Astrocyte of the hippocampus (primary cell): Measurements from ENCODE around the gene SLFNL1.
A peak's percentile ranks its signal among the peaks of the same experiment; 100 is the strongest.

Experiments used
- DNase-seq: peaks from one replicate; pipeline ENCODE4 v3.0.0; 2011; ENCODE audit warnings: low read depth, low spot score

SLFNL1 gene

DNA sequence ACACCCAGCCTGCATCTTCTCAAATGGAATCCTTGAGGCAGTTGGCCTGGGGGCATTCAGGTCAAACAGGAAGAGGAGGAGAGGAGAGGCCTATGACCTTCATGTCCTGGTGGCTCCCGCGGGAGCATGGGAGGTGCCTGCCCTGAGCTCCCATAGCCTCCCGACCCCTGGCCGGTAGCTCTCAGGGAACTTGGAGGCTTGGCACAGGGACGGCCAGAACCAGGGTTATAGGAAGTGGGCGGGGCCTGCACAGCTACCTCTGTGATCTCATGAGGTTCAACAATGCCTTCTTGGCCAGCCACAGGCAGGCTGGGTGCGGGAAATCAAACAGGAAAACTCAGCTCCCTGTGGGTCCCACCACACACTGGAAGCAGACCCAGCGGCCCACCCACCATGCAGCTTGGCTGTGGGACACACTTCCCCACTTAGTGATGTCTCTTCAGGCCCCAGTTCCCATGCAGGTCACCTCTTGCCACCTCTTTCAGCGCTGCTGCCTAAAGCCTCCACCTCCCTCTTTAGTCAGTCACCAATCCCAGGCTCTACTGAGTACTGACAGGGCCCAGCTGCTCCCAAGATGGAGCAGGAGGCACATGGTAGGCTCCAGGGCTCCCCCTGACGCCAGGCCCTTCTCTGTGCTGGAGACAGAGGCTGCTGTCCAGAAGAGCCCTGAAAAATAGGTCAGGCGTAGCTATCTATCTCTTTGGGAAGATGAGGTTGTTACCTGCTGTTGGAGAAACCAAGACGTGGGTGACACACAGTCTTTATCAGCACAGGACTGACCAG lies at the start of gene SLFNL1:
Gene SLFNL1, minus strand, starts transcription at position 200 of the 783 bp plus-strand sequence. CDS start 1,065 bp downstream, outside the sequence.
- DNase-seq = no peak

DNA sequence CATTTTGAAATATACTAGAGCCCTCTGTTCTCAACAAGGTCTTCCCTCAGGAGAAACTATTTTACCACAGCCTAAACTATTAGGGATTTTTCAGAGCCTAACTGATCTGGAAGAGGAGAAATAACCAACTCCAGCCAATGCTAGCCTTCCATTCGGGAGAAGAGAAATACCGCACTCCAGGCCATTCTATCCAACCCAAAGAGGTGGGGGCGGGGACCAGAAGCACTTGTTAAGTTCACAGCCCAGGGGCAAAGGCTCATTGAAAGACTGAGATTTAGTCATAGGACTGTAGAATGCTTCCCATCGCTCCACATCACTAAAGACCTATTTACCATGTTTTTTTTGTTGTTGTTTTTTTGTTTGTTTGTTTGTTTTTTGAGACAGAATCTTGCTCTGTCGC lies 35.4 kb upstream of the SLFNL1 start:
- no peak for DNase-seq

DNA sequence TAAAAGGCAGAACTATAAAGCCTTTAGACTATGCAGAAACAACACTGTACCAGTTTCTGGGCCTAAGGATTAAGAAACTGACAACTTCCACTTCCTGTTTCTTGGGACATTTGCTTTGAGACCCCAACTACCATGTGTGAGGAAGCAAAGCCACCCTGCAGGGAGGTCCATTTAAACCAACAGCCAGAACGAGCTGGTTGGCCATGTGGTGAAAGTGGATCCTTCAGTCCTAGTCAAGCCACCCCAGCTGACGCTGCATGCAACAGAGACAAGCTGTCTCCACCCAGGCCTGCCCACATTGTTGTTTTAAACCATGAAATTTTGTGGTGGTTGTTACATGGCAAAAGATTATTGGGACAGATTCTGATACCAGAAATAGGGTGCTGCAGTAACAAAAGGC lies 31.8 kb upstream of the SLFNL1 start:
- no peak for DNase-seq

DNA sequence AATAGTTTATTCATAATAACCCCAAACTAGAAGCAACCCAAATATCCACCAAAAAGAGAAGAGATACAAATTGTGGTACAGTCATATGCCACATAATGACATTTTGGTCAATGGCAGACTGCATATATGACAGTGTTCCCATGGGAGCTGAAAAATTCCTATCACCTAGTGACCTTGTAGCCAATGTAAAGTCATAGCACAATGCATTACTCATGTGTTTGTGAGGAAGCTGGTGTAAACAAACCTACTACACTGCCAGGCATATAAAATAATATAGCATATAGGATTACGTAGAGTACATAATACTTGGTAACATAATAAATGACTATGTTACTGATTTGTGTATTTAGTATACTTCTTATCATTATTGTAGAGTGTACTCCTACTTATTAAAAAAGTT lies 29.5 kb upstream of the SLFNL1 start:
- no peak for DNase-seq

DNA sequence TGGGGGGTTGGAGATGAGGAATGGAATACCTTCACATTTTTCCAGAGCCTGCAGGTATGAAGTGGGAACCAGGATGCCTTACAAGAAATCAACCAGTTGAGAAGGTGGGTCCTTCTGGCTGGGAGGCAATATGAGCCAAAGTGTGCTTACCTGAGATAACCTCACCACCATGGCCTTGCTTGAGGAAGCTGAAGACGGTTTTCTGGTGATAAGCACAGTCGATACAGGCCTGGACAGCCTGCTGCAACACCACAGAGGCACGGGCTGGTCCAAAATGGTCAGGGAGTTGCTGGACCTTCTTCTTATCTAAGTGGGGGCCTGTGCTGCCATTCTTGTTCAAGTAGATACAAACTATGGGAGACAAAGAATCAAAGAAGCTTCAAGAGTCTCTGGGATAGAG lies 27.0 kb upstream of the SLFNL1 start:
- no peak for DNase-seq

DNA sequence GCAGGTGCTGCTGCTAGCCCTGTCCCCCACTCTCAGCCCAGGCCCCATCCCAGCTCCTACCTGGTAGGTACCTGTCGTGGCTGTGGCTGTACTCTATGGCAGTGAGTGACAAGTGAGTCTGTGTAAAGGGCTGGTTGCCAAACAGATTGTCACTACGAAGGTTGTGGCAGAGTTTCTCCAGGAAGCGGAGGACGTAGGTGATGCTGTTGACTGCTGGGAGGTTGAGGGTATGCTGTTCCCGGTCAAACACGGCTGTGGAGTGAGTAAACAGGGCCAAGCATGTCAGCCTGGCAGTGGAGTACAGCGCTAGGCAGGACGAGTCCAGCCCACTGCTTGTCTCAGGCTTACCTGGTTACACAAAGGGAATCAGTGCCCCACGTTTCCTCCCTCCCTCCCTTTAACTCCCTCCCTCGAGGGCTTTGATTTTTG lies 24.8 kb upstream of the SLFNL1 start:
- no peak for DNase-seq

DNA sequence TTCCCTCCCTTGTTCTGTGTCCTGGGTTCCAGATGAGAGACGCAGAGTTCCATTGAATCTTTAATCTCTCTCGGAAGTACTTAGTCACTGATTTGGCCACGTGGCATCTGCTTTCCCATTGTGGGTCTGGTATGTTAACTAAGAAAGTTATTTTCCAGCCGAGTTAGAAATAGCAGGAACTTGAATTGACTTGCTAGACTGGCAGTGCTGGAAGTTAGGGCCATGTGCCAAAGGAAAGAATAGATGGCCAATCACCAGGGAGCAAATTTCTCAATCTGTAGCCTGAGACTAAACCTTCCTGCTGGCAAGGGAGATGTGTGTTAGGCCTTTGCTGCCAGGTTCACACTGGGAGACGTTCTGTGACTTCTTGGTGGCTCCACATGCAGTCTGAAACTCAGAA lies 24.2 kb upstream of the SLFNL1 start:
- DNase-seq = peak; percentile 91

DNA sequence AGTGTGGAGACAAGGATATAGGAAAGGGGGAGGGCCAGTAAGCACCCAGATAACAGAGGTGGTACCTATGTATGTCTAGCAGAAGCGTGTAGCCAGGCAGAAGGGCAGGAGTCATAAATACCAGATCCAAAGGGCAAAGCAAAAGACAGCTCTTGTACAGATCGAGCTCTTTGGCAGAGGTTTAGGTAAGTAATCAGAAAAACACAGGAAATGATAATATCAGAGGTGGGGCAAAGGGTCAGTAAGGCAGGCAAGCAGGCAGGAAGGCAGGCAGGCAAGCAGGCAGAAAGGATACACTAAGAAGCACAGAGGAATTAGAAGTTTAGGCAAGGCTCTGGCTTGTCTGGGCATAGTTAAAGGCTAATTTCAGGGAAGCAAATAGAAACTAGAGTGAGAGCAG lies 22.7 kb upstream of the SLFNL1 start:
- DNase-seq = no peak

DNA sequence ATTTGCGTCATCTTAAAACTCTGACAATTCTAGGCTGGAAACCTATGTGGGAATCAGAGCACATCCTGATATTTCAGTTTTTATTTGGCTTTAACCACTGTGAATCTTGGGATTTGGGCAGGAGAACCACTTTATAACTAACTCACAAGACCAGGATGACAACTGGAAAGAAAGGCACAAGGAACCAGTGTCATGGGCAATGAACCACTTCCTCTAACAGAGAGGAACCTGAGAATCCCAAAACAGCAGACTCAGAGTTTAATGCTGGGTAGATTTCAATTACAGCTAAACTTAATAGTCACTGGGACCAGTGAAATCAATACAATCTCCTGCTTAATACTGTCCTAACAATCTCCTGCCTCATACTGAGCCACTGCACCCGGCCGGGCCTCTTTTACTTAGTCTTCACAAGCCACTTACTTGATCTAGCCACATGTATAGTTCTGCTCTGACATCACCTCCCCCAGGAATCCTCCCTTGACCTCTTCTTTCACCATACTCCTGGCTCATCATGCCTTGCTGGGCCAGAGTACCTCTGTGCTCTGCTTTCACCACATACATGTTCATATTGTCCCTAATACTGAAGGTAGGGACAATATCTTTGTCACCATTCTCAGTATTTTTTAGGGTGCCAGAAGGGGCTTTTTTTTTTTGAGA lies 20.2 kb upstream of the SLFNL1 start:
- no peak for DNase-seq

DNA sequence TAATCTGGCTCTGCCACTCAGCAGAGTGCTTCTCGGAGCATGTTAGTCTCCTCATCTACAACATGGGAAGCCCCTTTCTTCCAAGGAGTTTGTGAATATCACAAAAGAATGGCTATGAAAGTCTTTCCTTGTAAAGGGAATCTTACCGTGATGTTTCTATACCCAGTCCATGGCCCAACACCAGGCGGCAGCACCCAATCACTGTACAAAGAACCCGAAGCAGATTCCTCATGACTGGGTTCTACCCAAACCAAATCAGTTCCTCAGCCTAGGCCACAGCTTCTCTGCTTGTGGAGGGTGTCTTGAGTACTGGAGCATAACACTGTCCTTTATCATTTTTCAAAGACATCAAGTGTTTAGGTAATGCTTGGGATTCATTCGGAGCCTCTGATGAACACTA lies 16.6 kb upstream of the SLFNL1 start:
- DNase-seq = no peak

DNA sequence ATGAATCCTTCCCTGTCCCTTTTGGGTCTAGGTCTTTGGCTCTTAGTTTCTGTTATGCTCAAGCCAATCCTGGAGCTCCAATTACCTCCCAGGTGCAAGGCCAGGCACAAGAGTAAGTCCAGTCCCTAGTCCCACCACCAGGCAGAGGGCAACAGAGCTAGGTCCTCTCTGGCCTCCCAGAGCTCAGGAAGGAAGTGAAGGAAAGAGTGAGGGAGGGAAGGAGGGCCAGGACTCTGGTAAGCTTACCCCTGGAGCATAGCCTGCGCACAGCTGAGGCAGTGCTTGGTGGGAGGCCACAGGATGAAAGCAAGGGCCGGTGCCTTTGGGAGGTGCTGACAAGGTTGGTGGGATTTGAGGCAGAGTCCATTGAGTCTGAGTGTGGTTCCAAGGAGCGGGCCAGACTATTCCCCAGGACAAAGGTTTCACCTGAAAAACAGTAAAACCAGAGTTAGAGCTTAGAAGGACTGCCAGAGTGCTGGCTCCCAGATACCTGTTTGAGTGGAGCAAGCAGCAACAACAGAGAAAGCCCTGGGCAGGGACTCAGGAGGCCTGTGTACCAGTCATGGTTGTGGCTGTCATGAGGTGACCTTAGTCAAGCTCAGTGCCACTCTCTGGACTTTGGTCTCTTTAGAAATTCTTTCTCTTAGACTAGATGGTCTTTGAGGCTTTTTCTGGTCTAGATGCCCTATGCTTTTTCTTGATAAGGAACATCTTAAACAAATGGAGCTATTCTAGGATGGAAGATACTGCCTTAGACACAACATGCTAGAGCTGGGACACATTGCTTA lies 15.8 kb upstream of the SLFNL1 start:
- DNase-seq = no peak

DNA sequence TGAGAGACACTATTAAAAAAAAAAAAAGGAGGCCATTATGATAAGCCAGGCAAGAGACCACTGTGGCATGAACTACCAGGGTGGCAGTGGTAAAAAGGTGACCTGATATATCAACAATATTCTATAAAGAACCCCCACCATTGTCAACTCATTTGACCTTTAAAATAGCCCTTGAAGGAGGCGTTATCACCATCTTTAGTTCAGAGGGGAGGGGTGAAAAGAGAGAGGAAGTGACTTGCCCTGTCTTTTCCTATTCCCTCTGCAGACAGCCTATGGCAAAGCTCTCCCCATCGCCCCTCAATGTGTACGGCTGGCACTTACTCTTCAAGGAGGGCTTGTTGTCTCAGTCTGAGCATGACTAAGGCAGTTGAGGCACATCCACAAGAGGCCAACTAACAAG lies 11.7 kb upstream of the SLFNL1 start:
- DNase-seq = no peak

DNA sequence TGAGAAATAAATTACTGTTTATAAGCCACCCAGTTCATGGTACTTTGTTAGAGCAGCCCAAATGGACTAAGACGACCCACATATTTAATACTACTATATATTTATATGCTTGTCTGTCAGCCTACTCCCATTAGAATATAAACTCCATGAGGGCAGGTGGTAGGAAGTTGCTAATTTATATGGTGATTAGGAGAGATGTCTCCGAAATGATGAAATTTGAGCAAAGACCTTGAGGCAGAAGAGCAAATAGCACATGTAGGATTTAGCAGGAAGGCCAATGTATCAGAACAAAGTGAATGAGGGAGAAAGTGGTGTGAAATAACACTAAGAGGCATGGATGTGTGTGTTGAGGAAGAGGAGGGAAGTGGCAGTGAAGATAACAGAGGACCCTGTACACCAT lies 10.6 kb upstream of the SLFNL1 start:
- DNase-seq = no peak

DNA sequence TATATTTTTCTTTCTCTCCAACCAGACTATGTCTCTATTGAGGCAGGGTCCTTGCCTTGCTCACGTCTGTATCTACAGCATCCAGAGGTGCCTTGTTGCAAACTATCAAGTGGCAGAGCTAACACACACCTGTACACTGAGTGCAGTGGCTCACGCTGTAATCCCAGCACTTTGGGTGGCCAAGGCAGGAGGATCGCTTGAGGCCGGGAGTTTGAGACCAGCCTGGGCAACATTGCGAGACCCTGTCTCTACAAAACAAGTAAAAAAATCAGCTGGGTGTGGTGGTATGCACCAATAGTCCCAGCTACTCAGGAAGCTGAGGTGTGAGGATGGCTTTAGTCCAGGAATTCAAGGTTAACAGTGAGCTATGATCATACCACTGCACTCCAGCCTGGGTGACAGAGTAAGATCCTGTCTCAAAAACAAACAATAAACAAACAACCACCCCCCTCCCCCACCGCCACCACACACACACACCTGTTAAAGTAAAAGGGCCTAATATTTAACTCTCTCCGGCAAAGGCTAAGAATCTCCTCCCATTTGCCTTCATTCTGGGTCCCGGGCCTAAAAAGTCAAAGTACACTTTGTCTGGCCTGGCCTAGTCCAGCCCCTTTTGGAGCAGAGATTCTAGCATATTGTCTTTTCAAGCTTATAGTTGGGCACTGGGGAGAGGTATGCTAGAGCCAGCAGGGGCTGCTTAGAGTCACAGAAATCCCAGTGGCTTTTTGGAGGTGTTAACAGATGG lies 9.5 kb upstream of the SLFNL1 start:
- DNase-seq = no peak

DNA sequence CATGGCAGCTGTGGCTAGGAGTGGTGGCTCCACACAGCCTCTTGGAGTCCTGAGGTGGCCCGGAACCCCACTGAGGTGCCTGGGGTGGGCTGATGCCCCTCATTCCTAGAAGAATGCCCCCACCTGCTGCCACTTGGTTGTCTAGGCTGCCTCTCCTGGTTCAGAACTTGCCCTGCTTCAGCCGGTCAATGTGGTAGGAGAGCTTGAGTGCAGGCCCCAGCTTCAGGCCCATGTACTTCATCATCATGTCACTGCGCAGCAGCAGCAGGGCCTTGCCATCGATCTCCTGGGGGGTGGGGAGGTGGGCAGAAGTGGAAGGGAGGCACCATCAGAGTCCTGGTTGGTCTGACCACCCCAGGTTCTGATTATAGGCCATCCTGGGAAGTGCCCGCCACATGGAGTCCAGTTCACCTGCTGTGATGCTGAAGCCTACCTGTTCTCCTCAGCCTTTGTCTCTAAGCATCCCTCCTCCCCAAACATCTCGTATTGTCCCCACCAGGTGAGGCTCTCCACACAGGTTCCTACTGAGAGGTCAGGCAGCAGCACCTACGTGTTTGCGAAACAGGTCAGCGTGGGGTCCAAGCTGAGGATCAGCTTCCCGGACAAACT lies 6.6 kb upstream of the SLFNL1 start:
- DNase-seq = no peak

DNA sequence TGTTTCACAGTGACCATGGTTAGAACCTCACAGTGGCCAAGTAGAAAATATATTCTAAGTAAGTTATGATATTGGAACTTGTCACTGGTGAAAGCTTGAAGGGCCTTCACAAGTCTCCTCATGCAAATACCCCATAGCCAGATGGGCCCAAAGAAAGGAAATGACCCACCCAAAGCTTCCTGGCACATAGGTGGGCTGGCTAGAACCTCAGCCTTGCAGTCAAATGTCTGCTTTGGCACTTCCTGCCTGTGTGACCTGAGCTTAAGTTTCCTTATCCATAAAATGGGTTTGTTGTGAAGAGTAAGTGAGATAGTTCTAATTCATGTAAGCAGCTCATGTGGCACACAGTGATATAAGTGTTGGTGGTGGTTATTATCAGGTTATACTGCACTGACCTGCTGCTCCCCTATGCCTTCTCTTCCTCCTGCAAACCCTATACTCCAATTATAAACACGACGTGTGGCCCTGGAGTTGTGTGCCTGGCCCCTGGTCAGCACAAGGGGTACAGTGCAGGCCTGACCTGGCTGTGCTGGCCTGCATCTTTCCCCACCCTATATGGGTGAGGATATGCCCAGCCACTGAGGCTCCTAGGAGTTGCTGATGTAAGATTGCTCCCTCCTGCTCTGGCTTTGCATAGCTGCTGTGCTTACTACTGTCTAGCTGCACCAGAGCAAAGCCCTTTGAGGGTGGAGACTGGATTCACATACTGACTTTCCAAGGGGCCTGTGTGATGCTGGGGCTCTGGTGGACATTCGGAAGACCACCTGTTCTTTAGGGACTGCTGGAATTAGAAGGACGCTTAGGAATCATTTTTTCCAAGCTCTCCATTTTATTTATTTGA lies 4.7 kb upstream of the SLFNL1 start:
- DNase-seq = no peak

DNA sequence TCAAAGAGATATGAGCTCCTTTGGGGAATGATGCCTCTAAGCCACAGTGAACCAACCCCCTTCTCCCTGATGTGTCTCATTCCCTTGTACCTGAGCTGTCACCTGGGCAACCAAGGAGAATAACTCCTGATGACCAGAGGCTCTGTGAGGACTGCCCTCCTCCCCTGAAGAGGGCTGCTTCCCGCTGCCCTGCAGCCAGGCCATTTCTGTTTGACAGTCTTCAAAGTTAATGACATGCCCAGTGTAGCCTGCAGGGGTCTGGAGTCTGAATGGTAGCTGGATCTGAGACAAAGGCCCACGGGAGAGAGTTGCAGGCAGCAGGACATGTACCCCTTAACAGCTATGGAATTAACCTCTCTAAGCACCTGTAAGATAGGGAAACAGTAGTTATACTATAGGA lies 3.4 kb upstream of the SLFNL1 start:
- DNase-seq = no peak

DNA sequence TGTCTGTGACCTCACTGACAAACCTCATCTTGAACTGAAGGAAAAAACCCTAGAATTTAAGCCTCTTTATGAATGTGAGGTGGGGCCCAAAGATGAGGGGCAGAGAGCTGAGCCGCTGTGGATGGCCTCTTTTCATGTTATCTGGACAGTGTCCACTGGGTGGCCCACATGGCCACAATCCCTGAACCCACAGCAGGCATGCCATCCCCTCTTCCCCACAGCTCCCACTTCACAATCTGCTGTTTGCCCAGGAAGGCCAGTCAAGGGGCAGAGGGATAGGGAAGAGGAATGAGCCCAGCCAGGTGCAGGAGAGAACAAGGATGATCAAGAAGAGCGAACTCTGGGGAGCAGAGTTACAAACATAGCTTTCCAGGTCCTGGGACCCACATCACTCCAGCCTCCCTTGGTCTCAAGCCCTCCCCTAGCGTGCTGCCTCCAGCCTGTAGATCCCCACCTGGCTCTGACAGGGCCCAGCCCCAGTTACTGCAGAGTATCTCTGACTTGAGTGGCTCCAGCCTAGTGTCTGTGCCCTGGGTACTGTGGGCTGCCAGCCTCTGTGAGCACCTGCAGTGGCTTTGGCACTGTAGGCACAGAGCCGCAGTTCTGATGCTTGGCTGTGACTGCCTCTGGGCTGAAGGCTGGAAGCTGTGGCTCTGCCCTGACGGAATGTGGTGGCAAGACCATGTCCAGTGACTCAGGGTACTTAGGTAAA lies 1.9 kb upstream of the SLFNL1 start:
- DNase-seq = peak; percentile 44

DNA sequence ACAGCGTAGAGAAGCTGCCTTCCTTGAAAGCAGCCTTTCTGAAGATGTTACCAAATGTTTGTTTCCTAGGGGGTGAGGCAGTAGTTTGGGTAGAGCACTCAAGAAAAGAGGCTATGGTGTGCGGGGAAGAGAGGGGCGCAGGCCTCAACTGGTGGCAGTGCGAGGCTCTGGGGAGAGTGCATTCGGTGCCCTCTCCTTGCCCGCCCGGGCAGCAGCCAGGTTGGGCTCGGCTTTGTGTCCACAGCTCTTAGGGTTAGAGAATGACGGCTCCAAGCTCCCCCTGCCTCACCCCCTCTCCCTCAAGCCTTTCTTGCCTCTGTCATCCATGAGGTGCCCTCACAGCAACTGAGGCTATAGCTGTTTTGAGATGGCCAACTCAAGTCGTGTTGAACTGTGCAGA lies 899 bp upstream of the SLFNL1 start:
- DNase-seq = no peak

DNA sequence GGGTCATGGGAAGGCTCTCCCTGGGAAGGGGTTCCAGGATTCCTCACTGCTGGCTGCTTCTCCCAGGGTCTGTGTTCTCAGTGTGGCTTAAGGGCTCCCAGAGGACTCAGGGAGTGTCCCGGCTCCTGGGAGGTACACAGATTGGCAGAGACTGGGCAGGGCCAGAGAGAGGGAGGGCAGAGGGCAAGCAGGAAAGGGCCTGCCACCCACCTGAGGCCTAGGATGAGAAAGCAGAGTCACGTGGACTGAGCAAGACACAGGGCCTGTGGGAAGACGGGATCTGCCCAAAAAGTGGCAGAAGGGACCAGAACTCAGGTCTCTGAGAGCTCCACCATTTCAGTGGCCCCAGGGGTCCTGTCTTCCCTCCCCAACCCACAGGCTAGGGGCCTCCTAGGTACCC lies 871 bp downstream of the SLFNL1 start:
- no peak for DNase-seq
